NCI-H226 (cell line): ENCODE measurements around the gene CDH11.

ENCODE experiments used
- DNase-seq: peaks from one replicate; pipeline ENCODE4 v3.0.0-alpha.2; 2015

CDH11 gene

GRCh38 chr16:65069065-65069464, 52.8 kb downstream of the CDH11 start:
- DNase-seq, result peak; percentile 74

GRCh38 chr16:65068151-65068740, 53.6 kb downstream of the CDH11 start:
- no peak for DNase-seq

- no peak for DNase-seq
Observed at GRCh38 chr16:65066651-65067050, 55.2 kb downstream of the CDH11 start.

GRCh38 chr16:65065031-65065430, 56.8 kb downstream of the CDH11 start:
- DNase-seq, result no peak

GRCh38 chr16:65064131-65064530, 57.7 kb downstream of the CDH11 start:
- no peak for DNase-seq

- no peak for DNase-seq
Observed at GRCh38 chr16:65062736-65063583, 58.9 kb downstream of the CDH11 start.

GRCh38 chr16:65061935-65062518, 59.8 kb downstream of the CDH11 start:
- no peak for DNase-seq

- DNase-seq, result no peak
Observed at GRCh38 chr16:65061263-65061662, 60.6 kb downstream of the CDH11 start.

GRCh38 chr16:65059406-65059980, 62.4 kb downstream of the CDH11 start:
- no peak for DNase-seq

- no peak for DNase-seq
Observed at GRCh38 chr16:65057184-65057583, 64.7 kb downstream of the CDH11 start.

GRCh38 chr16:65054457-65054856, 67.4 kb downstream of the CDH11 start:
- DNase-seq, result no peak

GRCh38 chr16:65049679-65050078, 72.2 kb downstream of the CDH11 start:
- DNase-seq, result no peak

- no peak for DNase-seq
Observed at GRCh38 chr16:65045961-65046360, 75.9 kb downstream of the CDH11 start.

GRCh38 chr16:65044873-65045272, 77.0 kb downstream of the CDH11 start:
- DNase-seq, result peak; percentile 90

GRCh38 chr16:65044026-65044425, 77.8 kb downstream of the CDH11 start:
- no peak for DNase-seq

- no peak for DNase-seq
Observed at GRCh38 chr16:65042438-65043365, 79.2 kb downstream of the CDH11 start.

GRCh38 chr16:65041667-65042066, 80.2 kb downstream of the CDH11 start:
- no peak for DNase-seq

GRCh38 chr16:65038100-65038499, 83.8 kb downstream of the CDH11 start:
- no peak for DNase-seq

GRCh38 chr16:65037556-65037955, 84.3 kb downstream of the CDH11 start:
- DNase-seq, result no peak

- no peak for DNase-seq
Observed at GRCh38 chr16:65034915-65035314, 86.9 kb downstream of the CDH11 start.

- no peak for DNase-seq
Observed at GRCh38 chr16:65032387-65032786, 89.5 kb downstream of the CDH11 start.

GRCh38 chr16:65024767-65025178, 97.1 kb downstream of the CDH11 start:
- DNase-seq, result peak; percentile 88

- no peak for DNase-seq
Observed at GRCh38 chr16:65023802-65024201, 98.1 kb downstream of the CDH11 start.
